ENCODE results near the gene NUP58. TPM values are rescaled to one million over a fixed set of nuclear protein-coding genes. Genes with fewer than 3 reads are reported as not detected.

Gene NUP58
- total RNA-seq, 4 donors from 2014 or later = 35.8 to 68.0 (median 52.6) TPM

DNA sequence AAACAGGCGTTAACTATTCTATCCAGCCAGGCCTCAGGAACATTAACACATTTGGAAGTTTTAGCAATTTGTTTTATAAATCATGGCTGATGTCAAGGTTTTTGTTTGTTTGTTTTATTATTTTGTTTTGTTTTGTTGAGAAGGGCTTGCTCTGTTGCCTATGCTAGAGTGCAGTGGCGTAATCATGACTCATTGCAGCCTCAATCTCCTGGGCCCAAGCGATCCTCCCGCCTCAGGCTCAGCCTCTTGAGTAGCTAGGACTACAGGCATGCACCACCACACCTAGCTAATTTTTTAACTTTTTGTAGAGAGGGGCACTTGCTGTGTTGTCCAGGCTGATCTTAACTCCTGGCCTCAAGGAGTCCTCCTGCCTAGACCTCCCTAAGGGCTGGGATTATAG is 28.3 kb downstream of the NUP58 start:
- DNase-seq (ENCODE audit: low spot score) (no peak), ATAC-seq (ENCODE audit: low FRiP score) (no peak)
- TF ChIP-seq, protein P1, sequence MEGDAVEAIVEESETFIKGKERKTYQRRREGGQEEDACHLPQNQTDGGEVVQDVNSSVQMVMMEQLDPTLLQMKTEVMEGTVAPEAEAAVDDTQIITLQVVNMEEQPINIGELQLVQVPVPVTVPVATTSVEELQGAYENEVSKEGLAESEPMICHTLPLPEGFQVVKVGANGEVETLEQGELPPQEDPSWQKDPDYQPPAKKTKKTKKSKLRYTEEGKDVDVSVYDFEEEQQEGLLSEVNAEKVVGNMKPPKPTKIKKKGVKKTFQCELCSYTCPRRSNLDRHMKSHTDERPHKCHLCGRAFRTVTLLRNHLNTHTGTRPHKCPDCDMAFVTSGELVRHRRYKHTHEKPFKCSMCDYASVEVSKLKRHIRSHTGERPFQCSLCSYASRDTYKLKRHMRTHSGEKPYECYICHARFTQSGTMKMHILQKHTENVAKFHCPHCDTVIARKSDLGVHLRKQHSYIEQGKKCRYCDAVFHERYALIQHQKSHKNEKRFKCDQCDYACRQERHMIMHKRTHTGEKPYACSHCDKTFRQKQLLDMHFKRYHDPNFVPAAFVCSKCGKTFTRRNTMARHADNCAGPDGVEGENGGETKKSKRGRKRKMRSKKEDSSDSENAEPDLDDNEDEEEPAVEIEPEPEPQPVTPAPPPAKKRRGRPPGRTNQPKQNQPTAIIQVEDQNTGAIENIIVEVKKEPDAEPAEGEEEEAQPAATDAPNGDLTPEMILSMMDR (IDR thresholded peaks at IDR 0.05) = no peak

DNA sequence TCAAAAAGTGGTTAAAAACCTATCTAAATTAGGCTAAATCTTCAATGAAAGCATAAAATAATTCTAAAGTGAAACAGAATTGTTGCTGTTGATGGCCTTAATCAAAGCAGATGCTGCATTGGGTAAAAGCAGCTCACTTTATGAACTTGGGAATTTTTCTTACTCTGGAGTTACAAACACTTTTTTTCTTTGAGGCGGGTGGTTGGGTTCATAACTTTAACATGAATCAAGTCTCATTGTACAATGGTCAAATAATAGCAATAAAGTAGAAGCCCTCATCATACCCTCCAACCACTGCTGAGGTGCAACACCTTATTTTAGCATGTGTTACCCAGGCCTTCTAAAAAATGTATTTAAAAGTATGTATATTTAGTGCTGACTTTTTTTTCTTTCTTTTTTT is 29.1 kb downstream of the NUP58 start:
- ATAC-seq (ENCODE audit: low FRiP score) = no peak
- no peak for DNase-seq (ENCODE audit: low spot score)
- TF ChIP-seq, protein P1 (IDR thresholded peaks at IDR 0.05) = no peak

- TF ChIP-seq, protein P1 (IDR thresholded peaks at IDR 0.05) = no peak
- DNase-seq (ENCODE audit: low spot score) (no peak), ATAC-seq (ENCODE audit: low FRiP score) (no peak)
Observed at GRCh38 chr13:25335856-25336255, 34.4 kb downstream of the NUP58 start.

DNA sequence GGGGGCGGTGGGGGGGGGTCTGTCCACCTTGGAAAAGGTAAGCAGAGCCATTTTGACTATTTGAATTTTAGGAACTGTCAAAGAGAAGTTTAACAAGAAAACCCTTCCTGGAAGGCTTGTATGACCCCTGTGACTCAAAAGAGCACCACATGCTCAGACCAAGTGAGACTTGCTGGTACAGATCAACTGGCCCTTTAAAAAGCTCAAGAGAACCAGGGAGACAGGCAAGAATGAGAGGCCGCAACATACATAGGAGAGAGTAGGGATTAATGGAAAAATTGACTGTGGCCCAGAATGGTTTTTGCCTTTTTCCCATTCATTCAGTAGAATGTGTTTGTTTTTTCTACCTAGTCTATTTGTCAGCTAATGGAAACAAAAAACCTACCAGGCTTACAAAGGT is 44.2 kb downstream of the NUP58 start:
- TF ChIP-seq, protein P1 (IDR thresholded peaks at IDR 0.05) = no peak

GRCh38 chr13:25347151-25347550 is 45.7 kb downstream of the NUP58 start:
- TF ChIP-seq, protein P1 (IDR thresholded peaks at IDR 0.05) = no peak
- ATAC-seq (ENCODE audit: low FRiP score) = no peak
- DNase-seq (ENCODE audit: low spot score) = no peak

More for the DNA sequence above, 44.2 kb downstream of the NUP58 start:
- DNase-seq (ENCODE audit: low spot score) (no peak), ATAC-seq (ENCODE audit: low FRiP score) (no peak)

DNA sequence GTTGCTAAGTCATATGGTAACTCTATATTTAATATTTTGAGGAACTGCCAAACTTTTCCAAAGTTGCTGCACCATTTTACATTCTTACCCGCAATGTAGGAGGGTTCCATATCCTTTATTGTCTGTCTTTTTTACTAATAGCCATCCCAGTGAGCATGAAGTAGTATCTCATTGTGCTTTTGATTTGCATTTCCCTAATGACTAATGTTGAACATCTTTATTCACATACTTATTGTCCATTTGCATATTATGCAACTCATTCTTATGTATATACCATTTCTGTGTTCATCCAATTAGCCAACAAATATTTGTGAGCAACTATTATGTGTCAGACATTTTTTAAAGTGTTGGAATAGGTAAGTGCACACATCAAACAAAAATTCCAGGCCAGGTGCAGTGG is 50.0 kb downstream of the NUP58 start:
- no peak for ATAC-seq (ENCODE audit: low FRiP score)
- TF ChIP-seq, protein P1 (IDR thresholded peaks at IDR 0.05) = no peak
- no peak for DNase-seq (ENCODE audit: low spot score)

DNA sequence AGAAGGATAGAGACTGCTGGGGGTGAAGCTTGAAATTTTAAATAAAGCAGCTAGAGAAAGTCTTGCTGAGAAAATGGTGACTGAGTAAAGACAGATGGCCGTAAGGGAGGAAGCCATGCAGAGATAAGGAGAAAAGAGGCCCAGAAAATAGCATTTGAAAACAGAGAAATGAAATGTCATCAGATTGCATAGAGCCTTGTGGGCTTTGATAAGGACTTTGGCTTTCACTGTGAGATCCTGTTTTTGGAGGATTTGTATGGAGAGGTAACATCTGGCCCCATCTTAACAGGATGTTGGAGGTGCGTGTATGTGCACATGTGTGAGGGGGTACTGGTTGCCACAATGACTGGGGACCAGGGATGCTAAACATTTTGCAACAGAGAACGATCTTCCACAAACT is 50.8 kb downstream of the NUP58 start:
- TF ChIP-seq, protein P1 (IDR thresholded peaks at IDR 0.05) = no peak
- DNase-seq (ENCODE audit: low spot score) (no peak), ATAC-seq (ENCODE audit: low FRiP score) (no peak)

Measured in omental fat pad (tissue), 4 donors.